Measurements from ENCODE around the gene IL6R.

The IL6R gene

DNA sequence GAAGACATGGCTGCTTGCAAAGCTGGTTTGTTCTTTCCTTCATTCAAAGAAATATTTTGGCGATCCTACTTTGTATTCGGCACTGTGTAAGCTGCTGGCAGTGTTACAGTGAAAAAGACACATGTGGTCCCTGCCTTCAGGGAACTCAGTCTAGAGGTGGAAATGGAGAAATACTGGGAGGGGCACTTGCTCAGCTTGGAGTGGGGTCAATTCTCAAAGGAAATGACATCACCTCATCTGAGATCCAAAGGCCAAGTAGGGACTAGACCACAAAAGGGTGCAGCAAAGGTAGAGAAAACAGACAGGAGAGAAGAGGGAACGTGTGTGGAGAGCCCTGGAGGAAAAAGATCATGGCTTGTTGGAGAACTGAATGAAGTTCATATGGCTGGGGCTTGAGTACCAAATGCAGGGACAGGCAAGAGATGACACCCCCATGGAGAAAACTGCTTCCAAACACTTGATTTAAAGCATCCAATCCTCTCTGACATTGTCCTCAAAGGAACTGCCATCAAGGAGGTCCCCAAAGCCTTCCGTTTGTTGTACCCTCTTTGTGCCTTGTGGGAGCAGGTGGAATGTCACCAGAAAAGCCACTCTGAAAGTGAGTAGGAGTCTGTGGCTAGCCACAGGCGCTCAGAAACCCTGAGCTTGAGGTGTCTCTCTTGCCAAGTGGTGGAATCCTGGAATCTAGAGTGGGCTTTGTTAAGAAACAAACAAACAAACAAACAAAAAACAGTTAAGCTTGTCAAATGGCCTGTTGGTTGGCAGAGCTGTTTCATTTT lies 48.6 kb downstream of the IL6R start:
- no peak for DNase-seq

- DNase-seq: no peak
These were observed 49.4 kb downstream of the IL6R start for GRCh38 chr1:154454386-154455120.

DNA sequence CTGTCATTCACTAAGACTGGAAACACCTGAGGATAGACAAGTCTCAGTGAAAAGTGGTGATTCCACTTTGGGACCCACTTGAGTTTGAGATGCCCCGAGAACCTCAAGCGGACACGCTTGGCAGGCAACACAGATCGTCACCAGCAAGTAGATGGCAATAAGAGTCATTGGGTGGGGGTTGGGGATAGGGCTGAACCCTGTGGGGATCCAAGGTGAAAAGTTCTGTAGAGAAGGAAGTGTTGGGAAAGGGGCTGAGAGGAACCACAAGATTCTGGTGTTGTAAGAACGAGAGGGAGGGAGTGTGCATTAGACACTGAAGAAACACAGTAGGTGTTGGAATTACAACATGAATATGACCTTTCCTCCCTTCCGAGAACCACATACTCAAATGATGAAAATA lies 51.5 kb downstream of the IL6R start:
- DNase-seq: no peak

DNA sequence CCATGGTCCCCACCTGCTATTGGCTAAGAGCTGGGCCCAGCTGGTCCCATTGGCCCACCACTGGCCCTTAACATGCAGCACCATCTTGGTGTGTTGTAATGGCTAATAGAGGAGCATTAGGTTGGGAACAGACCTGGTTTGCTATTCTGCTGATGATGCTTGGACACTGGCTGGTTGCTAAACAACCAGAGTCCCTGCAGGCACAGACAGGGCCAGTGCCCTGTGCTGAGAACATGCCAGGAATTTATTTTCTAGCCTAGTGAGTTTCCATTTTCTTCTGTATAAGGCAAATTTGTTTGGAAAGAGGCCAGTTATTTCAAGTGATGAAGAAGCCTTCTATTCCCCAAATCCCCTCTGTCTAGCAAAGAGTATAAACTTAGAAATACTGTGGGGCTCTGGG lies 53.9 kb downstream of the IL6R start:
- no peak for DNase-seq

- no peak for DNase-seq
These were observed 55.6 kb downstream of the IL6R start for GRCh38 chr1:154460695-154461260.

DNA sequence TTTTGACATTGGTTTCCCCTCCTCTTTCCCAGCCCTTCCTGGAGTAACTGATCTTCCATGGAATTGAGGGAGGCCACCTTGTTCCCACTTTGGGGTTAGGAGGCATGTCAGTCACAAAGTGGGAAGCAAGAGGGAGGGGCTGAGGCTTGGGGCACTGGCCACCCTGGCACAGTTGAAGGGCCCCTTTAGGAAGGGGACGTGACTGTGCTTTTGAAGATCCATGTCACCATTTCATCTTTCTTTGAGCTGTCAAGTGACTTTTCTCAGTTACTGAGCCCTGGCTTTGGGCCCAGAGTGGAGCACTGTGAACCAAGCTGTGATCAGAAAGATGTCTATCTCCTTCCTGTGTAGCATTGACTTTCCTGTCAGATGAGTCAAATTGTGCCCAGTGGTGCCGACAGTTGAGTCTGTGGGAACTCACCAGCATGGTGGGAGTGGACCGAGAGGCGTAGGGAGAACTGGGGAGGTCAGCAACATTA lies 58.4 kb downstream of the IL6R start:
- DNase-seq: peak; percentile 79

- DNase-seq: no peak
These were observed 60.6 kb downstream of the IL6R start for GRCh38 chr1:154465621-154466195.

DNA sequence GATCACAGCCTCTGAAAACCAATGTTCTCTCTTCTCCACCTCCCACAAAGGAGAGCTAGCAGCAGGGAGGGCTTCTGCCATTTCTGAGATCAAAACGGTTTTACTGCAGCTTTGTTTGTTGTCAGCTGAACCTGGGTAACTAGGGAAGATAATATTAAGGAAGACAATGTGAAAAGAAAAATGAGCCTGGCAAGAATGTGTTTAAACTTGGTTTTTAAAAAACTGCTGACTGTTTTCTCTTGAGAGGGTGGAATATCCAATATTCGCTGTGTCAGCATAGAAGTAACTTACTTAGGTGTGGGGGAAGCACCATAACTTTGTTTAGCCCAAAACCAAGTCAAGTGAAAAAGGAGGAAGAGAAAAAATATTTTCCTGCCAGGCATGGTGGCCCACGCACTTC lies 61.1 kb downstream of the IL6R start:
- peak; percentile 20 for DNase-seq

DNA sequence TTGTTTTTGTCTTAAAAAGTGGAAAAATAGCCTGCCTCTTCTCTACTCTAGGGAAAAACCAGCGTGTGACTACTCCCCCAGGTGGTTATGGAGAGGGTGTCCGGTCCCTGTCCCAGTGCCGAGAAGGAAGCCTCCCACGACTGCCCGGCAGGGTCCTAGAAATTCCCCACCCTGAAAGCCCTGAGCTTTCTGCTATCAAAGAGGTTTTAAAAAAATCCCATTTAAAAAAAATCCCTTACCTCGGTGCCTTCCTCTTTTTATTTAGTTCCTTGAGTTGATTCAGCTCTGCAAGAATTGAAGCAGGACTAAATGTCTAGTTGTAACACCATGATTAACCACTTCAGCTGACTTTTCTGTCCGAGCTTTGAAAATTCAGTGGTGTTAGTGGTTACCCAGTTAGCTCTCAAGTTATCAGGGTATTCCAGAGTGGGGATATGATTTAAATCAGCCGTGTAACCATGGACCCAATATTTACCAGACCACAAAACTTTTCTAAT lies 61.8 kb downstream of the IL6R start:
- peak; percentile 32 for DNase-seq

DNA sequence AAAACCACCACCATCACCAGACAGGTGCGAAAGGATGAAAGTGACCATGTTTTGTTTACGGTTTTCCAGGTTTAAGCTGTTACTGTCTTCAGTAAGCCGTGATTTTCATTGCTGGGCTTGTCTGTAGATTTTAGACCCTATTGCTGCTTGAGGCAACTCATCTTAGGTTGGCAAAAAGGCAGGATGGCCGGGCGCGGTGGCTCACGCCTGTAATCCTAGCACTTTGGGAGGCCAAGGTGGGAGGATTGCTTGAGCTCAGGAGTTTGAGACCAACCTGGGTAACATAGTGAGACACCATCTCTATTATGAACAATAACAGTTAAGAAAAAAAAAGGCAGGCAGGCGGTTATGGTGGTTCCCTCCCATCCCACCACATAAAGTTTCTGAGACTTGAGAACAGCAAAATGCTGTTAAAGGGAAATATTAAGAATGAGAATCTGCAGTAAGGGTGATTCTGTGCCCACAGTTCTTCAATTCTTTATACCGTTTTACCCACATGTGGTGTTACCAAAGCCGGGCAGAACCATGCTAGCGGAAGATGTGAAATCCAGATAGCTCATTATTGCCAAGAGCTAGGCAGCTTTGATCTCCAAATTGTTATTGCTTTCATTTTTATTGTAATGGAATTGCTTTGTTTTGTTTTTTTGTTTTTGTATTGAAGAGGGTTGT lies 62.4 kb downstream of the IL6R start:
- DNase-seq: peak; percentile 45

DNA sequence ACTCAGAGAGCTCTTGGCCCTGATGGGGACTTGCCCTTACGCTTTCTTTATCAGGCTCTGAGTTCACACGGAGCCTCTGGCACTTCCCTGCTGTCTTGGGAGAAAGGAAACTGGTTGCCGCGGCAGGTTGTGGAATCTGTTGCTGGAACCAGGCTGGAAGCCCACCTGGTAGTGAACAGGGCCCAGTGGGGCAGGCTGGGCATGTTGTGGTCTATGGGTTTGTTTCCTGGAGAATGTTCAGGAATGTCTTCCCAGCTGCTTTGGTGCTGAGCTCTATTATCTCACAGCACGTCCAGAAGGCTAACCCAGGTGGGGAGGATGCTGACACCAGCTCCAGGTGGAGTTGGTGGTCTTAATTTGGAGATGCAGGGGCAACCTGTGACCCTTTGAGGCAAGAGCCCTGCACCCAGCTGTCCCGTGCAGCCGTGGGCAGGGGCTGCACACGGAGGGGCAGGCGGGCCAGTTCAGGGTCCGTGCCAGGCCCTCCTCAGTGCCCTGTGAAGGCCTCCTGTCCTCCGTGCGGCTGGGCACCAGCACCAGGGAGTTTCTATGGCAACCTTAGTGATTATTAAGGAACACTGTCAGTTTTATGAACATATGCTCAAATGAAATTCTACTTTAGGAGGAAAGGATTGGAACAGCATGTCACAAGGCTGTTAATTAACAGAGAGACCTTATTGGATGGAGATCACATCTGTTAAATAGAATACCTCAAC lies 63.5 kb downstream of the IL6R start:
- no peak for DNase-seq

DNA sequence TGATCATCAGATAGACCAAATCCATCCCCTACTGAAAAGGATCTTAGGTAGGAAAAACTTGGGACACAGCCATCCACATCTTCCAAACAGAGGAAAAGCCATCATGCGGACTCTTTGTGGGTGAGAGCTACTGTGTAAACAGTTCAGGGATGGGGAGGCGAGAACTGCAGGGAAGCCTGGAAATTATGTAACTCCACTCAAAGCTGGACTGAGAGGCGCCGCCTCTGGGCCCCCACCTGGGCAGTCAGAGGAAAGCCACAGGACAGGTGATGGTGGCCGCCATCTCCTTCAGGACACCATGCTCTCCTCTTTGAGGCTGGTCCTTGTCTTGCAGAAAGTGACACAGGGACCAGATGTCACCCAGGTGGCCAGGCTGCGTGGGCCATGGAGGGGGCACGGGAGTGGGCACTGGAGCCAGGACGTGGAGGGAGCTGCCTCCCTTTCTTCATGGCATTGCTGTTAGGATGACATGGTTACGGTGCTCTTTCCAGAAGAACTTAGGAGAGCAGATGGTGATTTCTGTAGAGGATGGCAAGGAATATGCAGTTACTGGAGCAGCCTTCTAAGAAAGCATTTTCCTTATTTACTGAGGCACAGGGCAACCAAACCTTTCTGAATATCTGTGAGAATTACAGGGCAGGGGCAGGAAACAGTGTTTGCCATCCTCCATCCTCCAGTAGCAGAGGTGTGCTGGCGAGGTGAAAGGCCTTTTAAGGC lies 64.9 kb downstream of the IL6R start:
- DNase-seq: no peak

GRCh38 chr1:154471304-154471703 lies 66.2 kb downstream of the IL6R start:
- no peak for DNase-seq

GRCh38 chr1:154474802-154475201 lies 69.7 kb downstream of the IL6R start:
- DNase-seq: no peak

DNA sequence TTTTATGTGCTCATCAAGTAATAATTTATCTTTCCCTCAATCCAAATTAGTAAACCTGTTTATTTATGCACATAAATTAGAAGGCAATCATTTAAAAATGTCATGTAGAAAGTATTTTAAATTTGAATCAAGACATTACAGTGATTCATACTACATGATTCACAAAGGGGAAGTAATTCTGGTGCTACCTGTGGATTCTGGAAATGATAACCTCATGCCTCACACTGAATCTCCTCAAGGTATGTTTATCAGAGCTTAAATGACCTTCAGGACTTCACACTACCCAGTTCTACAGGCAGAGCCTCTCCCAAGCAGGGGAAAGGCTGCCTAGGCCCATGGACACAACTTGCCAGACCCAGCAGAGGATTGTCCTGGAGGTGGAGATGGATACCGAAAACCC lies 71.6 kb downstream of the IL6R start:
- no peak for DNase-seq

DNA sequence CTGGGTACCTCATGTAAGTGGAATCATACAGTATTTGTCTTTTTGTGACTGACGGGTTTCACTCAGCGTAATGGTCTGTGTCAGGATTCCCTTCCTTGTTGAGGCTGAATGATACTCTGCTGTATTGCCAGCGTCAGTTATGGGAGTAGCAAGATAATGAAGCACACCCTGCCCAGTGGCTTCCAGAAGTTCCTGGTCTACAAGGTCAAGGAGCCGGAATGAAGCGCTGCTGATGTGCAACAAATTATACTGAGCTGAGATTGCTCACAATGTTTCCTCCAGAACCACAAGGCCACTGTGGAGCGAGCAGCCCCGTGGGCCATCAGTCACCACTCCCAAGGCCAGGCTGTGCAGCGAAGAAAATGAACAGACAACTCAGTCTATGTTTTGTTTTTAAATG lies 72.9 kb downstream of the IL6R start:
- no peak for DNase-seq

DNA sequence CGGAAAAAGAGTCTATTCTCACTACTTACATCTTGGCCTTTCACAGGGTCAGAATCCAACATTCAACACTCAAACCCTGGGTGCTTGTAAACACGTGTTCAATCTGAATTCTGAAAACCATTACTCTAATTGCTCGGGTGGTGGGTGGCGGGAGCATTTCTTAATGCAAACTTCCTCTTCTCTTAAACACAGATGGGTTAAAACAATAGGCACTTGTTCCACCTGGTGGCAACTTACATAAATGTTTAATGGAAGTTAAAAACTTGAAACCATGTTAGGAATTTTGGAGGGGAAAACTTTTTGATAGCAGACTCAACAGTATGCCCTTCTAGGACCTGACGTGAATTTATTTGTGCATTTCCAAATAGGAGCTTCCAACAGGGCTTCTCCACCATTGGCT lies 73.5 kb downstream of the IL6R start:
- DNase-seq: peak; percentile 46

GRCh38 chr1:154479764-154480421 lies 74.8 kb downstream of the IL6R start:
- DNase-seq: peak; percentile 85

GRCh38 chr1:154481053-154481452 lies 75.9 kb downstream of the IL6R start:
- DNase-seq: no peak

DNA sequence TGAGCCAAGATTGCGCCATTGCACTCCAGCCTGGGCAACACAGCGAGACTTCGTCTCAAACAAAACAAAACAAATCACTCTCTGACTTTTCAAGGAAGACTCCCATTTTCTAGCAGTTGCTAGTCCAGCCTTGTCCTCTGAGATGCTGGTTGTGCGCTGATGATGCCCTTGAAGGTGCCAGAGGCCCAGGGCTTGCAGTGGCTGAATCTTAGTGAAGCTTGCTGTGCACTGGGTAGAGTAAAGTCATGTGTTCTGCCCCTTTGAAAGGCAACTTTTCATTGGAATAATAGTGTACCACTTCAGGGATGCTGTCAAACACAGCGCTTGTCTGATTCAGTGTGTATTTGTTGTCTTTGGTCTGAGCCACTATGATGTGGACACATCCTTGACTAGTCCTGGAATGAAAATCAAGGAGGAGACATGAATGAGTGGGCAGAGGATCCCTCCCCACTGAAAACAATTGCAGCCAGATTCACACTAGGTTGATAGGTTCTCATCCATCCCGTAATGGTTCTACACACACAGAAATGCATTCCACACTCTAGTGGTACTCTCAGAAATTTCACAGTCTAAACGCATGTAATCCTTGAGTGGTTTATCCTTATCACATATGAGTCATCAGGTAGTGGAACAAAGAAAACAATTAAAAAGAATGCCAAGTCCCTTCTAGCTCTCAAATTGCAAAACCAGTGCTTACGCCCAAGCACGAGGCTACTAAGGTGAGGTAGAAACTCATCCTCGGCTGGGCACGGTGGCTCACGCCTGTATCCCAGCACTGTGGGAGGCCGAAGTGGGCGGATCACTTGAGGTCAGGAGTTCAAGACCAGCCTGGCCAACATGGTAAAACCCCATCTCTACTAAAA lies 79.0 kb downstream of the IL6R start:
- DNase-seq: no peak
